GM21390 (cell line): ENCODE data around the gene AIG1.
"Not testable (repeated sequence)": the region's sequence is repeated elsewhere in the genome, so short reads cannot be mapped to it uniquely, and the experiment has no call there.

Source experiments
- ATAC-seq: cut with Tn5 transposase; IDR thresholded peaks from one replicate; pipeline ENCODE4 v1.9.1; 2021; ENCODE audit not compliant: unreplicated experiment

AIG1 gene

DNA sequence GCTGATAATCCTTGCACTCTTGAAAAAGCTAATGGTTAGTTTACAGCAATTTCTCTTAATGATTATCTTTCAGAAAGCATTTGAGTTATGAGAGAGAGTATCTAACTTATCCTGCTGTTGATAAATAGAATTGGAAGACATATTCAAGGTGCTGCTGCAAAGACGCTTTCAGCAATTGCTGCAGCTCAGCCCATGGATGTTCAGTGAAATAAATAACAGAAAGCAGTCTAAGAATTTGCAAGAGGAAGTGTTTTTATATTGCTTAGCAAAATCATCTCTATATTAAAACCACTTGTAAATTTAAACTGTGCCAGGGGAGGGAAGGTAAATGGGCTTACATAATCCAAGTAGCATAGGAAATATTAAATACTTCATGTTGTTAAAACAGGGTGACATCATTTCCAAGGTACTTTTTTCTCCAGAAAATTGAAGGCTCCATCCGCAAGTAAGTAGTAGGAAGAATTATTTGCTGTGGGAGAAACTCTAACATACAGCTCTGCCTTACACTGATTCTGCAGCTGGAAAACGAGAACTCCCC lies 201.3 kb downstream of the AIG1 start:
- no peak for ATAC-seq

DNA sequence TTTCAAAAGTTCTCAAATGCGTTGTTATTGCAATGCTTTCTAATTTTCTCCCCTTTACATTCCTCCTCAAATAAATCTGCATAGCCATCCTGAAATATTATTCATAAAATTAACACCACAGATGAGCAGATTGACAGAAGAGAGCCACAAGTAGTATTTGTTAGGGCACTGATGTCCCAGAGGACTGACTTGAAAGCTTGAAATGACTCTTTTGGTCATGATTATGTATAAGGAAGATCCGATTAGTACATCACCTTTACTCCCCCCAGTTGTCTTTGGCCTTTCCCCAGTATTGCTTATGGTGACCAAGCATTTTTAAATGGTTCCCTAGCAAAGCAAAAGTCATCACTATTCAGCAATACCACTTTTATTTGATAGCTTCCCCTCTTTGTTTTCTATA lies 202.2 kb downstream of the AIG1 start:
- ATAC-seq = peak; percentile 69

DNA sequence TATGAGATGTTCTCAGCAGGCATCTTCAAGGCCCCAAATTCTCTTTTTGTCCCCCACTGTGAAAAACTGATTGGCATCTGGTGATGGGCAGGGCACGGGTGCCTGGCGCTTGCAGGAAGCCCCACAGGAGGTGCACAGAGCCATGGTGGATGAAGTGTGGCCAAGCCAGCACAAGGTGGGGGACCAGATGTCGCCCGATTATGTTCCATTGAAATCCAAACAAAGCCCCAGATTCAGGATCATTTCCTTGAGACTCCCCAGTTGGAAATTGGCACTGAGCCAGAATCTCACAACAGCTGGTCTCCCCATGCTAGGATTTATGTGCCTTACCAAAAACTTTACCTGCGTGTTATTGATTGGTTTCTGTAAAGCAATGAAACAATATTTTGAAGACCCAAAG lies 203.7 kb downstream of the AIG1 start:
- no peak for ATAC-seq

DNA sequence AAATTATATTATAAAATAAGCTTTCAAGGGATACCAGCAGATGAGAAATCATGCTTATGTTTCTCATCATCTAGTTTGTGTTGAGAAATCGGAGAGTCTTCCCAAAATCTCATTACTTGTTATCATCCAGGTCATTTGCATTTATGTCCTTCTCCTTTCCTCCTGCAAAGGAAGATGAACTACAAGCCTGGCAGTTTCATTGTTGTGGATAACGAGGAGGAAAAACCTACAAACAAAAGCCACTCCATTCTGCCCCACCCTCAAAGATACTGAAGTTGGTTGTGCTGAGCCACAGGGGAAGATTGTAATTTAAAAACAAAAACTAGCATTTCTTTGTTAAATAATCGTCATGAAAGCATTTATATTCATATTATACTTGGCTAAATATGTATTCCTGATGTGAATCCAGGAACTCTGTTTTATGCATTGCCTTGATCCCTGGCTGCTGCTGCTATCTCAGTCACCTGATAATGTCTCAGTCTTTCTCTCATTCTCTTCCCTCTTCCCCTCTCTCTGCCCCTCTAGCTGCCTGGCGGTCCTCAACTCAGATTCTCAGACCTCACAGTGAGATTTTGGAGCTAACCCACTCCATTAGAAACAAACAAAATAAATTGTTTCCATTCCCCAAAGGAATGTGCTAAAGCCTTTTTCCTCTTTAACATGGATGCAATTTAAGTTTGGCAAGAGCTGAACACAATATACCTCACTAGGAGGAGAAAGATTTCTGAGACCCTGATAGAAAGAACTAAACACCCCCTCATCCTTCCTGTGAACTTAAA lies 204.5 kb downstream of the AIG1 start:
- no peak for ATAC-seq

DNA sequence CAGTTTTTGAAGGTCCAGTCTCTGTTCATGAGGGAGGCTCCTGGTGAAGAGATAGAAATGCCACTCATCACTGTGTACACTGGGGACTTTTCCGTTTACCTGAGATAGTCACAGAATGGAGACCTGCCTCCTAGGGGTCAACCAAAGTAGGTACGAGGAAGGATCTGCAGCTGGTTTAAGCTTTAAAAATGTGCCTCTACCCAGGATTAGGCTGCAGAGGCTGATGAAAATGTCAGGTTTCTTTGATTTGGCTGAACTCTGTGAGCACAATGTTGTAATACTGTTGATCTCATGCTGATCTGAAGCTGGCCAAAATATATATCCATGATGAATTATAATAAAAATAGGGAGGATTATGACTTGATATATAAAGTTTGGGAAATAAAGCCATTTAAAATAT lies 207.1 kb downstream of the AIG1 start:
- ATAC-seq = no peak

DNA sequence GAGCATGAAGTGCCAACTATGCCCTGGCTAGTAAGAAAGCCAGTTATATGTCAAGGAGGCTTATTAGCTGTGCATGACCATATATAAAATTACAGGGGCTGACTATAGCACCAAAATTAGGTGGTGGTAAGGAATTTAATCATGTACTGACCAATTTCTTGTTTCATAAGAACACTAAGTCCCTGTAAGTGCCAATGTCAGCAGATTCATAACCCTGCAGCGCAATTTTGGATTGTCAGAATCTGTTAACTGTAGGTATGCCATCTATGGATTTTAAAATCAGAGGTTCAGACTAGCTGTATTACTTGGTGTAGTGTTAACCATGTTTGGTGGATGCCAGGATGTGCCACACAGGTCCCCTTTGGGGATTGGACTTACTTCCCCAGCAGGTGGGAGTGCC lies 207.8 kb downstream of the AIG1 start:
- ATAC-seq = no peak

DNA sequence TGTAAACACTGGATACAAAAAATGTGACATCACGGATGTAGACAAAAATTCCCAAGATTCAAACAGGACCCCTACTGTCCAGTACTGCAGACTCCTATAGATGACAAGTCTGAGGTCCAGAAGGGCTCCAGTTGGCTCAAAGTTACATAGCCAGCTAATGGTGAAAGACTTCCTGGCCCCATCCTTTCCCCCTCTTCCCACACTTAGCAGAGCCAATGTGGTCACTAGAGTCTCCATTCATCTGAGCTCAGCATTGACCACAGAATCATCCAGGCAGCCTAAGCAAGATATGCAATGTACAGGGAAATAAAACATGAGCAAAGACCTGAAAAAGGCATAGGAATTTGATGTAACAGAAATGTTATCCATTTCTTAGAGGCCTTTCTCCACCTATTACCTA lies 209.3 kb downstream of the AIG1 start:
- ATAC-seq = no peak

DNA sequence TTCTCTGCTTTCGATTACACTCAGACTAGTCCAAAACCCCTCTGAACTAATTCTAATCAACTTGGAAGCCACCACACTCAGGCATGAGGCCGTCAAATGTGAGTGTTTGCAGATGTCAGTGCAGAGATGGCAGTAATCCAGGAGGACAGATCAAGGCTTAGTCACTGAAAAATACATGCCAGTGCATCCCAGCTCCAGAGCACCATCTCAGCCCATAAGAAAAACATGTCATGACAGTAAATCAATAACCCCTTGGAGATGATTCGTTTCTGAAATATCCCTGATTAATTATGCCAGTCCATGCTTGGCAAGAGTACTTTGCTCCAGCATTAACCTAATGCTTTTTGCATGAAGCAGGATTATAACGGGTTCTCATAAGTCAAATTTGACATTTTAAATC lies 210.3 kb downstream of the AIG1 start:
- no peak for ATAC-seq

DNA sequence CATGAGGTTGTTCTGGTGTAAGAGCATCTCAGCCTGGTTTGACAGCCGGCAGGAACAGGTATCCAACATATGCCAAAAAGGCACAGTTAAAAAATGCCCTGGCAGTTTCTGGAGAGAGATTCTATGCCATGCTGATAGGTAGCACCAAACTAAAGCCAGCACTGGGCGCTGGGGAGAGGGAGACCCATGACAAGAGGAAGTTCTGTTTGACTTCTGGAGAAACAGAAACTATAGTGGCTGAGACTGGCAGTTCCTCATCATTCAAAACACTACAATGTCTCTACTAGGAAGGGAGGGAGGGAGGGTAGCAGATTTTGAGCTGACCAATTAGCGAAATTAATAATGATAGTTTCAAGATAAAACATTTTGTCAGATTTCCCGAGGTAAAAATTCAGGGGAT lies 215.7 kb downstream of the AIG1 start:
- peak; percentile 100 for ATAC-seq

DNA sequence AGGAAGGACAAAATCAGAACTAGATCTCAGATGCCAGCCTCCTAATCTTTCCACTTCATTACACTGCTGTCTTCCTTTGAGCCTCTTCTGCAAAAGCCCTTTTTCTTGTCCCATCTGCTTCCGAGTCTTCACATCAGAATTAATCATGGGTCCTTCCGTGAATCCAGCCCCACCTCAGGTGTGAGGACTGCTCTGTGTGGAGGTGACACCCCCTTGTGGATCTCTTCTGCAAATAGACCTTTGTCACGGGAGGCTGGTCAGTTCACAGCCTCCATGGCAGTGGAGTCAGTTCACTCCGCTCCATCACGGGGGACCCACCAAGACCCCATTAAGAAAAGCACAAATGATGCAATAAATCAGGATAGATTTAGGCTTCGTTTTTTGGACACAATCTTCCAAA lies 218.7 kb downstream of the AIG1 start:
- no peak for ATAC-seq

DNA sequence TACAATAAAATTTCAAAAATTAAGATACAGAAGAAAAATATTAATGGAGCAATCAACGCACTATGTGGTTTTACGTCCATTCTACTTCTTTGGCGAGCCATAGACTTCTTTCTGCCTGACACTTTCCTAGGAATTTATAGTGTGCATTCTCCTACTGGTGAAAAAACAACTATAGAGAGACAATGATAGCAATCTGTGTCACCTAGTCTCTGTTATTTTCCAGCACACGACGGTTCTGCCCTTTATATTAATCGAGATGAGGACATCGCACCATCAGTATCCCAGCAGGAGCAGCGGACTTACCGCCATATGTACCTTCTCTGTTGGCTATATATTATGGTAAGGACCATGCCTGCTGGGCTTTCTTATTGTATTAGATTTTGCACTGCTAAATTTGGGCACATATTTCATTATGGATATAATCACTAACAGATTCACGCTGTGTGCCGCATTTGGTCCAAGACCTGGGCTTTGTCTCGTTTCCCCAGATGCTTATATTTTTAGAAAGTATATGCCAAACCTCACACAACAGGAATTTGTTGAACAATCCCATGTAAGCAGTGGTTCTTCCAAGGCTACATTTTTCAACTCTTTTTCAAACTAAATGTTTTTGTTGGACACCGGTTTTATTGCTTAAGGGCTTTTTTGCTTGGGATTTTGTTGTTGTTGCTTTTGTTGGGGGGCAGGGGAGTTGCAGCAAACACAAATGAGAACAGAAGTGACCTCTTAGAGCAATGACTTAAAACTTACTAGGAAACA lies 223.4 kb downstream of the AIG1 start:
- ATAC-seq = no peak

DNA sequence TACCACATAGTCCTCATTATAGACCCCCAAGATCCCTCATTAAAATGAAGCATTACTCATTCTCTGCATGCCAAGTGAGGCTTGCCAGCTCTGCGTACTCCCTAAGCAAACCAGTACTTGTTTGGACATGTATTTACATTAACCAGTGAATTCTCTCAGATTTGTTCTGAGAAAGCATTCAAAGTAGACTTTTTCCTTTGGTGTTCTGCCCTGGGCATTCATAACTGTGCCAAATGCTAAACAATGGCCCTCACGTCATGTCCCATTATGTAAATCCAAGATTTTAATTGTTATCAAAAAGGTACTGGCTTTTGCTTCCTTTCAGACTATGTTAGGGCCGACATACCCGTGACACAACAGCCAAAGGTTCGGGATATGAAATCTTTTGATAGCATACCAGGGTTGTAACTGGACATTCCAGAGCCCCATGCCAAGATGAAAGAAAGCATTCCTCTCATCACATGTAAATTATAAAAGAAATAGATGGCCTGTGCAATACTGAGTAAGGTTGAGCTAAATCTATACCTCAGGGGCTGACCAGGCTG lies 225.6 kb downstream of the AIG1 start:
- ATAC-seq = no peak

DNA sequence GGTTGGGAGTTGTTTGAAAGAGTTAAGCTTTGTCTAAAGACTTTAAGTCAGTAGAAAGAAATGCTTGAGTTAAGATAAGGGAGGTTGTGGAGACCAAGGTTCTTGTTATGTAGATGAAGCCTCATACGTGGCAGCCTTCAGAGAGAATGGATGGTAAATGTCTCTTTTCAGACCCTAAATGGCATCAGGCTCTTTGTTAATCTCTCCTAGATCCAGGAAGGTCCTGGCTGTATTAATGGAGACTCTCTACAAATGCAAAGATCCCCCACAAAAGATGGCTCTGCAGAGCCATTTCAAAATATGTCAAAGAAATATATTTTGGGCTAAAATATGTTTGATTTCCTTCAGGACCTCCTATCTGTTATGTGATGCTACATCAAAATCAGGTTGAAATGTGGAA lies 228.2 kb downstream of the AIG1 start:
- no peak for ATAC-seq

DNA sequence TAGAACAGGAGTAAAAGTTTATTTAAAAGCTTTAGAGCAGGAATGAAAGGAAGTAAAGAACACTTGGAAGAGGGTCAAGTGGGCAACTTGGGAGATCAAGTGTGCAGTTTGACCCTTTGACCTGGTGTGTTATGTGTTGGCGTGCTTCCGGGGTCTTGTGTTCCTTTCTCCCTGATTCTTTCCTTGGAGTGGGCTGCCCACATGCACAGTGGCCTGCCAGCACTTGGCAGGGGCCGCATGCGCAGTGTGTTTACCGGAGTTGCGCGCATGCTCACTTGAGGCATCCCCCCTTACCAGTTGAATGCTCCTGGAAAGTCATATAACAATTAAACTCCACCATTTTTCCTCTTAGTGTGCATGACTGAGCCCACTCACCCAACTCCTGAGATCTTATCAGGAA lies 229.5 kb downstream of the AIG1 start:
- ATAC-seq = no peak

DNA sequence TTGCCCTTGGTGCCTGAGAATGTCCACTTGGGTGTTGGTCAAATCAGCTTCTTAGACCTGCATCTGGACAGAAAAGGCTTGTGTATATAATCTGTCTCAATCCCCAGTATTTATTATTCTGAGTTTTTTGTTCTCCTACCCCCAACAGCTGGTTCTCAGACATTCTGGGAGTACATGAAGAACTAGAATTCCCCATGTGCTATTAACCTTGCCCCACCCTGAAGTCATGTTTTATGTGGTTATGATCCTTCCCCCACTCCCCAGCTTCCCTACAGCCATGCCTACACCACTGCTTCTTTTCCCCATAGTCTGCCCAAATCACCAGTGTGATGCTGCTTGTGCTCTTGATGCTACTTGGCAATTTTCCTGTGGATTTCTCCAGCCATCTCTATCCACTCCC lies 232.8 kb downstream of the AIG1 start:
- no peak for ATAC-seq

DNA sequence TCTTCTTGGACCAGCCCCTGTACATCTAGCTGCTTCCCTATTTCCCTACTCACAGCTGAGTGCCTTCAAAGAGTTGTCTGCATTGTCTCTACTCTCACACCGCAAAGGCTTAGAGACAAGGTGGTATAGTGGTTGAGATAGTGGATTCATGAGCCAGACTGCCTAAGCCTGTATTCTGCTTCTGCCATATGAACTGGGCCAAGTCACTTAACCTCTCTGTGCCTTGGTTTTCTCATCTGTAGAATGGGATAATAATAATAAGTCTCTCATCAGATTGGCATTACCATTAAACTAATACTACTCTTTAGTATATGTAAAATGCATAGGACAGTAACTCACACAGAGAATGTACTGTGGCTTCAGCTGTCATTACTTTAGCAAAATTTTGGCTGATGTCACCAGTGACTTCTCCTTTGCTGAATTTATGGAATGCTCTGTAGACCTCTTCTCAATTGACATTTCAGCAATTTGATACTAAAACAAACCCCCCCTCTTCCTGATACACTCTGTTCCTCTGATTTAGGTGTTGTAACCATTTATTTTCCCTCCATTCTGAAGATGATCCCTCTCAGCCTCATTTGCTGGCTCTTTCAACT lies 233.7 kb downstream of the AIG1 start:
- no peak for ATAC-seq

DNA sequence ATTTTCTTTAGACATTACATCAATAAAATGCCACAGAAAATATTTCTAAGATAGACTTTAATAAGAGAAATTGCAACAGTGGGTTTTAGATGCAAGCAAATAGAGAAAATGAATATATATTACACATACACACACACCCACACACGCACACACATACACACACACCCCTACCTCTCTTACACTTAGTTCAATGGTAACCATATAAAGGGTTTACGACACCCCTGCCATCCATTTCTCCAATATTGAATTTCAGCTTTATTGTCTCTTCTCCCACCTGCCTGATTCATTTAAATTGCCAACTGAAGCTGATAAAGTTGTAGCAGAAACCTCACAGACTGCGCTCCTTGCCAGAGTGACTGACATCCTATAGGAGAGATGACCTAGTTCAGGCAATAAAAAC lies 235.2 kb downstream of the AIG1 start:
- ATAC-seq = no peak

DNA sequence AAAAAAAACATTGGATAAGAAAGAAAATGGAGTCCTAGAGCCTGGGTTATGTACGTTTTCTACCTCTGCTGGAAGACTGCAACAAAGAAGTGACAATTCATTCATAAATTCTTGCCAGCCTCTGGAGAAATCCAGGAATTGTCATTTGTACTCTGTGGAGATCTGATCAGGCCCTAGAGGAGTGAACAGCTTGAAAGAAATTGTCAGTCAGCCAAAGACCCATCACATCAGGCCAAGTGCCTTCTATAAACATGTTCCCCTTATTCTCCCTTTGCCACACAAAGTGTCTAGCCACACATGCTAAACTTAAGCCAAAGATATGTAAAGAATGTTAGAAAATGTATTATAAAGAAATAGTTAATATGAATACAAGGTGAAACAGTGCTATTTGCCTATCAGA lies 237.4 kb downstream of the AIG1 start:
- ATAC-seq = no peak

DNA sequence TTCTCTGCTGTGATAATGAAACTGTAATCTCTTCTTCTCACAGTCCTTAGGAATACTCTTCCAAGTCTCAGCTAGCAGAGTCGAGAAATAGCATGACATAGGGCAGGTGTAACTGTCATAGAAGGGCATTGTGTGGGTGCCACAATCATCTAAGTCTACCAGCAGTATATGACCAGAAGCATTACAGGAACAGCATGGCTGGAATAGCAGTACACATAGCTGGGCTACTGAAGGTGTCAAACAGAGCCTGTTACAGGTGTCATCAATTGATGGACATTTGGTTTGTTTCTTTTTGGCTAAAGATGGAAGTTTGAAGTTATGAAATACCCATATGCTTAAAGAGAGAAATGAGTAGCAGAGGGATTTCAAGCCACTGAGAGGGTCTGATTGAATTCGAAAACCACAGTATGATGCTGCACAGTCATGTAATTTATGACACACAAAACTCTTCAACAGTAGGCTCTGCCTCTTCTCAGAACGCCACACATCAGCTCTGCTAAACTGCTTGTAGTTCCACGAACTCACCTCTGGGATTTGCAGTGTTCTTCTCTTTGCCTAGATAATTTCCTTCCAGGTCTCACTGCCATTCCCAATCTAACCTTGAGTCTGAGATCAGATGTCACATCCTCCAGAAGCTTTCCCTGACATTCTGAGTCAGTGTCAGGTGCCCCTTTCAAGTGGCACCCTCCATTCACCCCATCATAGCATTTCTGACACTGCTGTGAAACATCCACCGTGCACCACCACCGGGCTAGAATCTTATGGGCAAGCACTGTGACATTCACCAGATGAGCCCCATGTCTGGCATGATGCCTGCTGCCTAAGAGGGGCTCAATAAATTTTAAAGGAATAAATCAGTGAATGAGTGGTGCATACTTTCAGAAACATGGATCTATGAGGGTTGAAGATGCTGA lies 238.8 kb downstream of the AIG1 start:
- ATAC-seq = peak; percentile 45

DNA sequence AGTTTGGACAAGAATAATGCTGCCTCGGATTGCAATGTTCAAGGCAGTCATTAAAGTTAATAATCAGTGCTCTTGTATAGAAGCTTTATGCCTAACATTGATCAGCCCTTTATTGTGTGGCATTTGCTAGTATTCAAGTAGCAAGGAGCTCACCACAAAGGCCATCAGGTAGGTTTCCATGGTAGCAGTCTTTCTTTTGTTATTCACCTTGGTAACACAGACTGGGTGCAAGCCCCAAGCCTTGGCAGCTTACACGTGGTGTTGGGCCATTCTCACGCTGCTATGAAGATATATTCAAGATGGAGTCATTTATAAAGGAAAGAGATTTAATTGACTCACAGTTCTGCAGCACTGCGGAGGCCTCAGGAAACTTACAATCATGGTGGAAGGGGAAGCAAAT lies 240.5 kb downstream of the AIG1 start:
- ATAC-seq = no peak

DNA sequence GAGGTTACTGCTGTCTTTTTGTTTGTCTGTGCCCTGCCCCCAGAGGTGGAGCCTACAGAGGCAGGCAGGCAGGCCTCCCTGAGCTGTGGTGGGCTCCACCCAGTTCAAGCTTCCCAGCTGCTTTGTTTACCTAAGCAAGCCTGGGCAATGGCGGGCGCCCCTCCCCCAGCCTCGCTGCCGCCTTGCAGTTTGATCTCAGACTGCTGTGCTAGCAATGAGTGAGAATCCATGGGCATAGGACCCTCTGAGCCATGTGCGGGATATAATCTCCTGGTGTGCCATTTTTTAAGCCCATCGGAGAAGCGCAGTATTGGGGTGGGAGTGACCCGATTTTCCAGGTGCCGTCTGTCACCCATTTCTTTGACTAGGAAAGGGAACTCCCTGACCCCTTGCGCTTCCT lies 247.1 kb downstream of the AIG1 start:
- not testable (repeated sequence) for ATAC-seq
